Left hindlimb (tissue), 1 donor: ENCODE data around the gene ACOT13.
"Not testable (repeated sequence)": the region's sequence is repeated elsewhere in the genome, so short reads cannot be mapped to it uniquely, and the experiment has no call there.

Experiments
- DNase-seq: peaks from one replicate; pipeline ENCODE4 v3.0.0-alpha.2; 2018

Gene ACOT13

GRCh38 chr6:24663189-24663588, 3.7 kb upstream of the ACOT13 start:
- DNase-seq = no peak

- DNase-seq = no peak
Measured at GRCh38 chr6:24664046-24664987, 2.6 kb upstream of the ACOT13 start.

GRCh38 chr6:24666097-24666640, 708 bp upstream of the ACOT13 start:
- DNase-seq = no peak

GRCh38 chr6:24667378-24667803, 514 bp downstream of the ACOT13 start:
- DNase-seq = no peak

- DNase-seq = not testable (repeated sequence)
Measured at GRCh38 chr6:24668066-24668996, 1.5 kb downstream of the ACOT13 start.

GRCh38 chr6:24668997-24669361, 2.1 kb downstream of the ACOT13 start:
- DNase-seq = no peak

- not testable (repeated sequence) for DNase-seq
Measured at GRCh38 chr6:24670492-24670891, 3.6 kb downstream of the ACOT13 start.

GRCh38 chr6:24671077-24671476, 4.2 kb downstream of the ACOT13 start:
- not testable (repeated sequence) for DNase-seq

- DNase-seq = no peak
Measured at GRCh38 chr6:24672620-24673182, 5.8 kb downstream of the ACOT13 start.

- no peak for DNase-seq
Measured at GRCh38 chr6:24673625-24674024, 6.7 kb downstream of the ACOT13 start.

- not testable (repeated sequence) for DNase-seq
Measured at GRCh38 chr6:24678792-24679352, 12.0 kb downstream of the ACOT13 start.

- DNase-seq = no peak
Measured at GRCh38 chr6:24680582-24680981, 13.7 kb downstream of the ACOT13 start.

GRCh38 chr6:24683297-24684296, 16.7 kb downstream of the ACOT13 start:
- no peak for DNase-seq

GRCh38 chr6:24686408-24686807, 19.5 kb downstream of the ACOT13 start:
- no peak for DNase-seq

- DNase-seq = no peak
Measured at GRCh38 chr6:24686946-24687345, 20.1 kb downstream of the ACOT13 start.

GRCh38 chr6:24689964-24690363, 23.1 kb downstream of the ACOT13 start:
- no peak for DNase-seq

- DNase-seq = no peak
Measured at GRCh38 chr6:24690593-24690992, 23.7 kb downstream of the ACOT13 start.

GRCh38 chr6:24691550-24691949, 24.7 kb downstream of the ACOT13 start:
- DNase-seq = no peak

GRCh38 chr6:24692003-24692402, 25.1 kb downstream of the ACOT13 start:
- DNase-seq = no peak

- no peak for DNase-seq
Measured at GRCh38 chr6:24692415-24692814, 25.5 kb downstream of the ACOT13 start.
